ENCODE results near the gene GRM8.

GRM8 gene

DNA sequence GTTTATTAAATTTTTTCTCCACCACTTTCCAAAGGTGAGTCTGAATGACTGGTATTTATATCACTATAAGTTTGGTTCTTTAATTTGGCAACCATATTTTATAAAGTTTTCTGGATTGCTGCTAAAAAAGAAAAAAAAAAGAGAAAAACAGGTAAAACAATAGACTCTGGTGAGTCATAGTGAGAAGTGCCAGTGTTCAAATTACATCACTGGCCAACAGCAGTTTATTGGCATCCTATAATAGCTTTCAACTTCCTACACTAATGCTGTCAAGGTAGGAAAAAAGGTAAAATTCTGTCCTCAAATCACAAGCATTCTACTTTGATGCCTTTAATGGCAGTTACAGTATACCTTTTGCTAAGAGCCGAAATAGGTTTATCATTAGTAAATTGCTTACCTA, 808.8 kb downstream of the GRM8 start:
- Histone ChIP-seq H3K9me3 (replicated peaks; ENCODE audit: insufficient read depth, low read length) (no peaks in the 10 kb centered on the region), H3K27me3 (replicated peaks; ENCODE audit: insufficient read depth, low read length) (no peaks in the 10 kb centered on the region), H2AFZ (ENCODE audit: low read length) (no peak overlapping the region), H3K79me2 (ENCODE audit: low read length) (no peaks in the 10 kb centered on the region), H3K4me3 (ENCODE audit: low read length) (no peak overlapping the region), H3K9me2 (replicated peaks; ENCODE audit: insufficient read depth, low read length) (no peaks in the 10 kb centered on the region), H3K27ac (ENCODE audit: low read length) (no peak overlapping the region), H3K4me2 (ENCODE audit: low read depth, low read length) (no peak overlapping the region), H4K20me1 (ENCODE audit: insufficient read depth, low read length) (no peaks in the 10 kb centered on the region), H3F3A (ENCODE audit: insufficient read depth, low read length) (peaks cover 18% of the 10 kb centered on the region), H3K4me1 (ENCODE audit: low read length) (peaks cover 26% of the 10 kb centered on the region), H3K36me3 (replicated peaks; ENCODE audit: insufficient read depth, low read length) (no peaks in the 10 kb centered on the region), H3K9ac (ENCODE audit: low read length) (no peak overlapping the region)
- DNase-seq = no peak
- TF ChIP-seq EZH2phosphoT487 (IDR thresholded peaks at IDR 0.05; ENCODE audit: low read length) (no peak), EZH2 (optimal IDR thresholded peaks at IDR 0.05; ENCODE audit: low read depth, low read length) (no peak)
- TF ChIP-seq, protein P1, sequence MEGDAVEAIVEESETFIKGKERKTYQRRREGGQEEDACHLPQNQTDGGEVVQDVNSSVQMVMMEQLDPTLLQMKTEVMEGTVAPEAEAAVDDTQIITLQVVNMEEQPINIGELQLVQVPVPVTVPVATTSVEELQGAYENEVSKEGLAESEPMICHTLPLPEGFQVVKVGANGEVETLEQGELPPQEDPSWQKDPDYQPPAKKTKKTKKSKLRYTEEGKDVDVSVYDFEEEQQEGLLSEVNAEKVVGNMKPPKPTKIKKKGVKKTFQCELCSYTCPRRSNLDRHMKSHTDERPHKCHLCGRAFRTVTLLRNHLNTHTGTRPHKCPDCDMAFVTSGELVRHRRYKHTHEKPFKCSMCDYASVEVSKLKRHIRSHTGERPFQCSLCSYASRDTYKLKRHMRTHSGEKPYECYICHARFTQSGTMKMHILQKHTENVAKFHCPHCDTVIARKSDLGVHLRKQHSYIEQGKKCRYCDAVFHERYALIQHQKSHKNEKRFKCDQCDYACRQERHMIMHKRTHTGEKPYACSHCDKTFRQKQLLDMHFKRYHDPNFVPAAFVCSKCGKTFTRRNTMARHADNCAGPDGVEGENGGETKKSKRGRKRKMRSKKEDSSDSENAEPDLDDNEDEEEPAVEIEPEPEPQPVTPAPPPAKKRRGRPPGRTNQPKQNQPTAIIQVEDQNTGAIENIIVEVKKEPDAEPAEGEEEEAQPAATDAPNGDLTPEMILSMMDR (IDR thresholded peaks at IDR 0.05; ENCODE audit: low read length) = no peak

DNA sequence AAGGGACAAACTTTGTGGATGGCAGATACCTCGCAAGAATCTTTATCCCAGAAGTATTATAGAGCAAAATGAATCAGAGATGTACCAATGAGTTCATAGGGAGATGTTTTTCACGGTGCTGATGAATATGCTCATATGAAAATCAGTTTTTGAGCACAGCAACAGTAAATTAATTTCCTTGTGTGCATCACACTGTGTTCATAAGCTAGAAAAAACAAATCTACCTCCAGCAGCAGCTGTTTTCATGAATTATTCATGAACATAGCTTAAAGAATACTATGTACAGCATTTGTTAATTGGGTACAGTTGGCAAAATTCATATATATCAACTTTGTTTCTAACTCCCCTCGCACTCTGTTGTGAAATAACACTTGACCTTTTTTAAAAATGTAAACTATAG, 809.8 kb downstream of the GRM8 start:
- Histone ChIP-seq H3K79me2 (ENCODE audit: low read length) (no peaks in the 10 kb centered on the region), H3K27me3 (replicated peaks; ENCODE audit: insufficient read depth, low read length) (no peaks in the 10 kb centered on the region), H3K27ac (ENCODE audit: low read length) (no peak overlapping the region), H2AFZ (ENCODE audit: low read length) (no peak overlapping the region), H3K4me1 (ENCODE audit: low read length) (peaks cover 24% of the 10 kb centered on the region), H3K9me3 (replicated peaks; ENCODE audit: insufficient read depth, low read length) (no peaks in the 10 kb centered on the region), H4K20me1 (ENCODE audit: insufficient read depth, low read length) (no peaks in the 10 kb centered on the region), H3K36me3 (replicated peaks; ENCODE audit: insufficient read depth, low read length) (no peaks in the 10 kb centered on the region), H3K4me2 (ENCODE audit: low read depth, low read length) (no peak overlapping the region), H3K4me3 (ENCODE audit: low read length) (no peak overlapping the region), H3F3A (ENCODE audit: insufficient read depth, low read length) (peaks cover 18% of the 10 kb centered on the region), H3K9ac (ENCODE audit: low read length) (no peak overlapping the region), H3K9me2 (replicated peaks; ENCODE audit: insufficient read depth, low read length) (no peaks in the 10 kb centered on the region)
- TF ChIP-seq EZH2 (optimal IDR thresholded peaks at IDR 0.05; ENCODE audit: low read depth, low read length) (no peak), EZH2phosphoT487 (IDR thresholded peaks at IDR 0.05; ENCODE audit: low read length) (no peak)
- TF ChIP-seq, protein P1 (IDR thresholded peaks at IDR 0.05; ENCODE audit: low read length) = no peak
- DNase-seq = no peak

DNA sequence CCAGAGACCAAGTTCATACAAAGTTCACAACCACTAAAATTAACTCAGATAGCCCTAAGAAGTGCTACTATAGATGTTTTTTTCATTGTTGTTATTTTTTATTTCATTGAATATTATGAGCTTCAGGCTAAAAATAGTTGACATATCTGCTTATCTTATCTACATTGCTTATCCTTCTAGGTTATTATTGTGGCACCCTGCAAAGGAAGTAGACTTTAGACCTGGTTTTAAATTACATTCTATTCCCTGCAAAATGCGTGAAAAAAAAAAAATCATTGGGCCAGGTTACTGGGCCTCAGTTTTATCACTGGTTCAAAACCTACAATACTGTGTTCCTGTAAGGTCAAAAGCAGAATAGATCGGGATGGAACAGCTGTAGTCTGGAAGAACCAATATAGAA, 811.0 kb downstream of the GRM8 start:
- no peak overlapping the region for H2AFZ ChIP-seq (ENCODE audit: low read length)
- no peak overlapping the region for H3K27ac ChIP-seq (ENCODE audit: low read length)
- H3K9me3 ChIP-seq (replicated peaks; ENCODE audit: insufficient read depth, low read length) = no peaks in the 10 kb centered on the region
- no peaks in the 10 kb centered on the region for H3K79me2 ChIP-seq (ENCODE audit: low read length)
- no peaks in the 10 kb centered on the region for H4K20me1 ChIP-seq (ENCODE audit: insufficient read depth, low read length)
- no peak for DNase-seq
- peaks cover 13% of the 10 kb centered on the region for H3F3A ChIP-seq (ENCODE audit: insufficient read depth, low read length)
- no peaks in the 10 kb centered on the region for H3K27me3 ChIP-seq (replicated peaks; ENCODE audit: insufficient read depth, low read length)
- no peaks in the 10 kb centered on the region for H3K9me2 ChIP-seq (replicated peaks; ENCODE audit: insufficient read depth, low read length)
- H3K9ac ChIP-seq (ENCODE audit: low read length) = no peak overlapping the region
- no peak for TF ChIP-seq EZH2 (optimal IDR thresholded peaks at IDR 0.05; ENCODE audit: low read depth, low read length)
- TF ChIP-seq EZH2phosphoT487 (IDR thresholded peaks at IDR 0.05; ENCODE audit: low read length) = no peak
- TF ChIP-seq, protein P1 (IDR thresholded peaks at IDR 0.05; ENCODE audit: low read length) = no peak
- H3K4me3 ChIP-seq (ENCODE audit: low read length) = no peak overlapping the region
- H3K4me2 ChIP-seq (ENCODE audit: low read depth, low read length) = no peak overlapping the region
- H3K36me3 ChIP-seq (replicated peaks; ENCODE audit: insufficient read depth, low read length) = no peaks in the 10 kb centered on the region
- H3K4me1 ChIP-seq (ENCODE audit: low read length) = peaks cover 14% of the 10 kb centered on the region
